Prostate gland (tissue), 2 donors: Measurements from ENCODE around the gene CDH10.

Source experiments
- POLR2A ChIP-seq: fragments of 450-650 bp; IDR thresholded peaks from one replicate; pipeline ENCODE4 v1.6.1; 2016; ENCODE audit warnings: antibody characterized with exemption, mild to moderate bottlenecking
- POLR2AphosphoS5 ChIP-seq: sonication (generic); formaldehyde crosslinking; IDR thresholded peaks from one replicate; pipeline ENCODE4 v1.6.1; 2017; ENCODE audit warnings: antibody characterized with exemption
- TF ChIP-seq, protein P1 (sequence below), 4 experiments: fragments of 200-600 bp in 2 of 4; fragments of 450-650 bp in 2 of 4; sonication (generic) in 2 of 4; IDR thresholded peaks; 1 replicate in 3 of 4; 2 replicates in 1 of 4; pipeline ENCODE4 v1.5.1; 2016 to 2019; ENCODE audit warnings: antibody characterized with exemption in 4 of 4, mild to moderate bottlenecking in 2 of 4, moderate library complexity in 2 of 4

DNA sequence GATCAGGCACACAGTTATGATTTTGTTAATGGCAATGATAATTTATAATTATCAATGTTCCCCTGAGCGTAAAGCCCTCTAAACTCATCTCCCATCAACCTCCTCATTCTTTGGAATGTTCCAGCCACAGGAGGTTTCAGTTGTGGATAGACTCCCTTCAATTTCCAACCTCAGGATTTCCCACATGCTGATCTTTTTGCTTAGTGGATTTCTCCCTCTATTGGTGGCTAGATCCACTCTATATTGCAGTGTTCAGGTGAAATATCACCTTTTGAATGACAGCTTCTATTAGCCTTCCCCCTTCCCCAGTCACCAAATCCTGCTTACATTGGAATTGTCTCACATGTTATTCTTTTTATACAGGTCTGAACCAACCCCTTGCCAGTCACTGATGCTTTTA lies 113.9 kb downstream of the CDH10 start:
- TF ChIP-seq, protein P1, sequence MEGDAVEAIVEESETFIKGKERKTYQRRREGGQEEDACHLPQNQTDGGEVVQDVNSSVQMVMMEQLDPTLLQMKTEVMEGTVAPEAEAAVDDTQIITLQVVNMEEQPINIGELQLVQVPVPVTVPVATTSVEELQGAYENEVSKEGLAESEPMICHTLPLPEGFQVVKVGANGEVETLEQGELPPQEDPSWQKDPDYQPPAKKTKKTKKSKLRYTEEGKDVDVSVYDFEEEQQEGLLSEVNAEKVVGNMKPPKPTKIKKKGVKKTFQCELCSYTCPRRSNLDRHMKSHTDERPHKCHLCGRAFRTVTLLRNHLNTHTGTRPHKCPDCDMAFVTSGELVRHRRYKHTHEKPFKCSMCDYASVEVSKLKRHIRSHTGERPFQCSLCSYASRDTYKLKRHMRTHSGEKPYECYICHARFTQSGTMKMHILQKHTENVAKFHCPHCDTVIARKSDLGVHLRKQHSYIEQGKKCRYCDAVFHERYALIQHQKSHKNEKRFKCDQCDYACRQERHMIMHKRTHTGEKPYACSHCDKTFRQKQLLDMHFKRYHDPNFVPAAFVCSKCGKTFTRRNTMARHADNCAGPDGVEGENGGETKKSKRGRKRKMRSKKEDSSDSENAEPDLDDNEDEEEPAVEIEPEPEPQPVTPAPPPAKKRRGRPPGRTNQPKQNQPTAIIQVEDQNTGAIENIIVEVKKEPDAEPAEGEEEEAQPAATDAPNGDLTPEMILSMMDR (IDR thresholded peaks at IDR 0.05) = no peak
- TF ChIP-seq POLR2A (no peak), POLR2AphosphoS5 (no peak)
